ENCODE measurements around the gene SMIM7. TPM values are rescaled to one million over a fixed set of nuclear protein-coding genes. Genes with fewer than 3 reads are reported as not detected.
A peak's percentile ranks its signal among the peaks of the same experiment; 100 is the strongest.

The SMIM7 gene
- total and polyA plus RNA-seq, 8 donors, result 35.9 to 224 (median 89.6) TPM

GRCh38 chr19:16660763-16661479 lies 977 bp upstream of the SMIM7 start, which contains the start of gene TMEM38A:
TMEM38A (plus strand) TSS chr19:16661139; CDS start chr19:16661218, 79 bp downstream.
- peaks cover 33 to 81% (median 60%) of the 10 kb centered on the region in 4 donors for H3K4me1 ChIP-seq
- H3K27me3 ChIP-seq, result no peaks in the 10 kb centered on the region
- no peaks in the 10 kb centered on the region for H3K9me3 ChIP-seq
- peak within 1 kb of the TSS; percentile 85 to 96 (median 93) for H3K27ac ChIP-seq
- WGBS, 5 donors, result 1 to 5% (median 1%) methylated on average over 15 to 75 of the region's 76 CpGs
- intact Hi-C loops (cut with DNase I; ENCODE audit: low total_unique reads), result no loop called here
- TF ChIP-seq POLR2A (IDR thresholded peaks at IDR 0.05) (no peak), POLR2AphosphoS5 (IDR thresholded peaks at IDR 0.05) (peak in 2 of 3 donors; percentile 48 to 69), CTCF (IDR thresholded peaks at IDR 0.05) (no peak), EP300 (IDR thresholded peaks at IDR 0.05) (no peak)
- H3K4me3 ChIP-seq, result peak within 1 kb of the TSS; percentile 74 to 89 (median 78)
- peaks cover 22 to 30% (median 26%) of the 10 kb centered on the region in 4 donors for H3K36me3 ChIP-seq
- peak; percentile 72 to 81 for DNase-seq

- intact Hi-C loops (cut with DNase I; ENCODE audit: low total_unique reads), result no loop called here
- WGBS, 5 donors, result 0 to 5% (median 2%) methylated on average over 14 of the region's 14 CpGs
Measured at GRCh38 chr19:16659464-16659831, 496 bp downstream of the SMIM7 start.

GRCh38 chr19:16657384-16657783 lies 2.6 kb downstream of the SMIM7 start:
- 84 to 88% (median 86%) methylated on average over 5 of the region's 5 CpGs for WGBS, 5 donors
- no peak for DNase-seq
- no peak for TF ChIP-seq POLR2AphosphoS5 (IDR thresholded peaks at IDR 0.05)
- no peak for TF ChIP-seq CTCF (IDR thresholded peaks at IDR 0.05)
- no peak for TF ChIP-seq EP300 (IDR thresholded peaks at IDR 0.05)
- intact Hi-C loops (cut with DNase I; ENCODE audit: low total_unique reads), result no loop called here
- no peaks in the 10 kb centered on the region for H3K9me3 ChIP-seq
- no peak overlapping the region for H3K4me3 ChIP-seq
- H3K27ac ChIP-seq, result no peak overlapping the region
- H3K36me3 ChIP-seq, result peaks cover 43 to 65% (median 61%) of the 10 kb centered on the region in 4 donors
- no peaks in the 10 kb centered on the region for H3K27me3 ChIP-seq
- peaks cover 27 to 68% (median 54%) of the 10 kb centered on the region in 4 donors for H3K4me1 ChIP-seq

More at GRCh38 chr19:16659464-16659831, 496 bp downstream of the SMIM7 start:
- peaks cover 33 to 87% (median 65%) of the 10 kb centered on the region in 4 donors for H3K4me1 ChIP-seq
- H3K27me3 ChIP-seq, result no peaks in the 10 kb centered on the region
- peaks cover 23 to 44% (median 41%) of the 10 kb centered on the region in 4 donors for H3K36me3 ChIP-seq
- no peaks in the 10 kb centered on the region for H3K9me3 ChIP-seq
- peak overlapping the region; percentile 85 to 96 (median 93) for H3K27ac ChIP-seq
- H3K4me3 ChIP-seq, result peak overlapping the region; percentile 74 to 89 (median 78)
- no peak for TF ChIP-seq POLR2A (IDR thresholded peaks at IDR 0.05)
- TF ChIP-seq EP300 (IDR thresholded peaks at IDR 0.05), result no peak
- no peak for TF ChIP-seq CTCF (IDR thresholded peaks at IDR 0.05)
- no peak for TF ChIP-seq POLR2AphosphoS5 (IDR thresholded peaks at IDR 0.05)
- peak in 1 of 2 donors; percentile 26 for DNase-seq

GRCh38 chr19:16655727-16656126 lies 4.2 kb downstream of the SMIM7 start:
- peaks cover 17 to 54% (median 41%) of the 10 kb centered on the region in 4 donors for H3K4me1 ChIP-seq
- no peaks in the 10 kb centered on the region for H3K27me3 ChIP-seq
- no peak for DNase-seq
- WGBS, 5 donors, result 72 to 86% (median 82%) methylated on average over 10 to 11 of the region's 11 CpGs
- H3K4me3 ChIP-seq, result no peak overlapping the region
- no peaks in the 10 kb centered on the region for H3K9me3 ChIP-seq
- intact Hi-C loops (cut with DNase I; ENCODE audit: low total_unique reads), result no loop called here
- peaks cover 55 to 81% (median 78%) of the 10 kb centered on the region in 4 donors for H3K36me3 ChIP-seq
- no peak for TF ChIP-seq POLR2AphosphoS5 (IDR thresholded peaks at IDR 0.05)
- no peak for TF ChIP-seq EP300 (IDR thresholded peaks at IDR 0.05)
- TF ChIP-seq CTCF (IDR thresholded peaks at IDR 0.05), result no peak
- no peak for TF ChIP-seq POLR2A (IDR thresholded peaks at IDR 0.05)
- H3K27ac ChIP-seq, result no peak overlapping the region

Measured in stomach (tissue), 9 donors.